ENCODE measurements around the gene BCL7A.

Gene BCL7A

GRCh38 chr12:122079033-122079531 is 57.4 kb downstream of the BCL7A start:
- DNase-seq (ENCODE audit: low spot score) = no peak

DNA sequence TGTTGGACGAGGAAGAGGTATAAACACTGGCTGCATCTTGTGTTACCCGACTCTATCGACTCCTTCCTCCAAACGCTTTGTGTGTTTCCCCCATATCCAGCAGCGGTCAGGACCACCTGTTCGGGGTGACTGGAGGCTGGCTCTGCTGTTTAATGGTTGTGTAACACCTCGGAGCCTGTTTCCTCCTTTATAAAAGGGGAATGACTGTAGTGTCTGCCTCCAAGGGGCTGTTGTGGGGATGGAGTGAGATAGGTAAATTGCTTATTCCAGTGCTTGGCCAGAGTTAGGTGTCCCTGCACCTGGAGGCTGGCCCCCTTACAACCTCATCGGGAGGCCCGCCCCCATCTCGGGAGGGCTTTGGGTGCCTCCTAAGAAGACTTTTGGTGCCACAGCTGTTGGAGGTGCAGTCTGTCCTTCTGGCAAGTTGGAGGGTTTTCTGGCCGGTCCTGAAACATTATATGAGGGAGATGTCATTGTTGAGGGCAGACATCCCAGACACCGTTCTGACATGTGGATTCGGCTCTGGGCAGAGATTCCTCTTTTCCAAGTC is 57.9 kb downstream of the BCL7A start:
- no peak for DNase-seq (ENCODE audit: low spot score)

- DNase-seq (ENCODE audit: low spot score) = no peak
Observed at GRCh38 chr12:122080149-122081082, 58.7 kb downstream of the BCL7A start.

DNA sequence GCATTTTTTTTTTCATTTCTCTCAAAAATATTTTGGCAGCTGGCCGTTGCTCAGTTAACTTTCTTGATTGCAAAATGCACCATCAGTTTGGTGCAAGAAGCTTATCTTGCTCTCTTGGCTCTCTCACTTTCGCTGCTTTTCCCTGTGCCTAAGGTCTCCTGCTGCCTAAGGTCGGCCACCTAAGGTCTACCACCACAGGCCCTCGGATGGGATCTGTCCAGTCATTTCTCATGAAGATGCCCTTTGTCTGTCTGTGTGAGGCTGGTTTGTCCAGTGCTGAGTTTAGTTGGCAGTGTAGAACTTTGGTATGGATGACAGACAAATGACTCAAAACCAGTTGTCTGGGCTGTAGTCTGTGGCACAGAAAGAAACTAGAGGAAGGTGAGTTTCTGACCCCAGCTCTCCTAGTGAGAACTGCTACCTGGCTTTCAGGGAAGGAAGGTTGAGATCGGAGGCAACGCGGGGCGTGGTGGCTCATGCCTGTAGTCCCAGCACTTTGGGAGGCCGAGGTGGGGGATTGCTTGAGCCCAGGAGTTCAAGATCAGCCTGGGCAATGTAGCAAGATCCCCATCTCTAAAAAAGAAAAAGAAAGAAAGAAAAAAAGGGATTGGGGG is 59.5 kb downstream of the BCL7A start:
- no peak for DNase-seq (ENCODE audit: low spot score)

GRCh38 chr12:122081697-122082221 is 60.1 kb downstream of the BCL7A start:
- DNase-seq (ENCODE audit: low spot score) = no peak

DNA sequence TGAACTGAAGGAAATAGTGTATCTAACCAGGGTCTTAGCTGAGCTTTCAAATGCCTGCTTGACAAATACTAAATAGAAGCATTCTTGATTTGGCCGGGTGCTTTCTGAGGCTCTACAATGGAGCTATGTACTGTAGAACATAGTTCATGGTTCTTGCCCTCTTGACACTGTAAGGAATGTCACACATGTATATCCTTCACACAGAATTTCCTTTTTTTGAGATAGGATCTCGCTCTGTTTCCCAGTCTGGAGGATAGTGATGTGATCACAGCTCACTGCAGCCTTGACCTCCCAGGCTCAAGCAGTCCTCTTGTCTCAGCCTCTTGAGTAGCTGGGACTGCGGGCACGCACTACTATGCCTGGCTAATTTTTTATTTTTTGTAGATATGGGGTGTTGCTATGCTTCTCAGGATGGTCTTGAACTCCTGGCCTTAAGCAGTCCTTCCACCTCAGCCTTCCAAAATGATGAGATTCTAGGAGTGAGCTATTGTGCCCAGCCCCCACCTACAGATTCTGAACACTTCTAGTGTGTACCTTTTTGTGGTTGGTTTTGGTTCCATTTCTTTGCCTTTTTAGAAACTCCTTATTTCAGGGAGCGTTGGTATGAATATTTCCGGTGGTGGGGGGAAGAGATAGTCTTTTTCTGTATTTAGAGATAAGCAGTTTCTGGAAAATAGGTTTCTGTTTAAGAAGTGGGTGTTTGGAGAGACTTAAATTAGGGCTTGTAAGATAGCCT is 61.1 kb downstream of the BCL7A start:
- no peak for DNase-seq (ENCODE audit: low spot score)

DNA sequence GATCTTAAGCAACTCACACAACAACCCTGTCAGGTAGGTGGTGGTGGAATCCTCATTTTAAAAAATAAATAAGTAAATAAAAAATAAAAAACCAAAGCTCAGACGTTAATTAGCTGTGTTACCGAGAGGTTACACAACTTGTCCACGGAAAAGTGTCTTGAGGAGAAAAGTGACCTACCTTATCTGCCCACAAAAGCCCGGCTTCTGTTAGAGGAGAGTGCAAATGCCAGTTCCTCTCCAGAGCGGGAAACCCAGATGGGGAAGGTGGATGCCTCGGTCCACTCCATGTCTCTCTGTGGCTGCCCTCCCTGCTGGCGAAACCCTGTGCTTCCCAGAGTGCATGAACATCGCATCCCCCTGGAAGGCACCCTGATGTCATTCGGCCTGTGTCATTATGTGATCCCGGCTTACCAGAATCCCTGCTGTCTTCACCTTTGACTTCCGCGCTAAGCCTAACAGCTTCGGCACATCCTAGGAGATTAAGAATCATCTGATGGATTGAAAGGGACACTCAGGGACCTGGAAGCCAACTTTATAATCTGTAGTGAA is 63.2 kb downstream of the BCL7A start:
- DNase-seq (ENCODE audit: low spot score) = no peak

- DNase-seq (ENCODE audit: low spot score) = no peak
Observed at GRCh38 chr12:122085591-122085990, 63.9 kb downstream of the BCL7A start.

DNA sequence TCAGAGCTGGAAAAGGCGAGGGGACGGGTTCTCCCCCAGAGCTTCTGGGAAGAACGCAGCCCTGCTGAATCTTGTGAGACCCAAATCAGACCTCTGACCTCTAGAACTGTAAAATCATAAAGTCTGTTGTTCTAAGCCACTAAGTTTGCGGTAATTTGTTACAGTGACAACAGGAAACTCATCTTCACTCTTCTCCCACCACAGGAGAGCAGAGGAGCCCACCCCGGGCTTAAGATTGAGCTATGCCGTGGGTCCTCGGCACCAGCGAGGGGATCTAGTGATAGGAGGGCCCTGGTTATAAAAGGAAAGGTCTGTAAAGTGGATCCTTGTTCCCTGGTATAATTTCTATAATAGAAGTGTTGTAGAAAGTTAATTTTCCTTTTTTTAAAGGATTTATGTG is 64.4 kb downstream of the BCL7A start:
- DNase-seq (ENCODE audit: low spot score) = no peak

DNA sequence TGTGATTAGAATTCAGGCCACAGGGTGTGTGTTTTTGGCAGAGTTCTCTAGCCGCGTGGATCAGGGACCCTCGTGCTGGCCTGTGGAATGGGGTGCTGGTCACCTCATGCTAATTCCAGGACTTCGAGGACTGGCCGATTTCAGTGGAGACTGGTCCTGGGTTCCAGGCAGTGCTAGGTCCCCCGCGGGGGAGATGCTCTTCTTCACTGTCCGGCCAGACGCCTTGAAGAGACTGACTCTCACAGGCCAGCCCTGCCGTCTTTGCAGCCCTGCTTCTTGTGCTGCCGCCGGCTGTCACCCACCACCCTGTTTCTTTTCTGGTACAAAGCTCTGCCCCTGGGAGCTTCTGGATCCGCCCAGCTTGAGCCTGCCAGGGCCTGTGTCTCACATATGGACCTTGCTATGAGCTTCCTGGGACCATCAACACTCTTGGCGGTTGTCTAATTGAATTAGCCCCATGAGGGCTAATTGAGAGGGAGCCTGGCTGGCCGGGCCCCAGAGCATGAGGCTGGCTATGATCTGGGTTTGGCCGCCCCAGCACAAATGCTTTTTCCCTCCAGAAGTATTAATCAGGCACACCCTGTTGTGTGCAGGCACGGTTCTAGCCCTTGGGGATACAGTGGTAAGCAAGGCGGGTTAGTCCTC is 65.1 kb downstream of the BCL7A start:
- no peak for DNase-seq (ENCODE audit: low spot score)

DNA sequence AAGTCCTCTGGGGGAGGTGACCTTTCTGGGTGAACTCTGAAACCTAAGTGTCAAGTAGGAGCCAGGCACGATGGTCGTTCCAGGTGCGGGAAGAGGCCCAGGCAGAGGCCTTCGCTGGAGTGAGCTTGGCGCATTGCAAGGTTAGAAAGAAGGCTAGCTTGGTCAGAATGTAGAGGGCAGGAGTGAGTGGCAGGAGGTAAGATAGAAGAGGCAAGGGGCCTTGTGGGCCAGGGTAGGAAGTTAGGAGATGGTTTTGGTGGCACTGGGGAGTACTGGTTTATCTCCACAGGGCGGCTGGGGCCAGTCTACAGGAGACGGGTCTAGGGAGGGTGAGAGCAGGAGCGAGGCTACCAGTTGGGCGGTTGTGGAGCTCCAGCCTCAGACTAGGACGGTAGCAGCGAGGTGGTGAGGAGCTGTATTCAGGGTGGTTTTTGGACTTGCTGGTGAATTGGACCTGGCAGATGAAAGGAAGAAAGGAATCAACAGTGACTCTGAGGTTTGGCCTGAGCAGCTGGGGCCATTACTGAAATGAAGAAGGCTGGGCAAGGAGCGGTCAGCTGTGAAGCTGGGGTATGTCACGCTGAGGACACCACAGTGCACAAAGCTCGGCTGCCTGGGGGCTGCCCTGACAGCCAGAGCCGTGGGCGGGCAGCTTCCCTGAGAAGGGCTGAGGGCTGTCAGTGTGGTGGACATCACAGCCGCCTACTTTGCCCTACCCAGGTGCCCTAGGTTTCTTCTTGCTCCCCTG is 65.9 kb downstream of the BCL7A start:
- DNase-seq (ENCODE audit: low spot score) = no peak

DNA sequence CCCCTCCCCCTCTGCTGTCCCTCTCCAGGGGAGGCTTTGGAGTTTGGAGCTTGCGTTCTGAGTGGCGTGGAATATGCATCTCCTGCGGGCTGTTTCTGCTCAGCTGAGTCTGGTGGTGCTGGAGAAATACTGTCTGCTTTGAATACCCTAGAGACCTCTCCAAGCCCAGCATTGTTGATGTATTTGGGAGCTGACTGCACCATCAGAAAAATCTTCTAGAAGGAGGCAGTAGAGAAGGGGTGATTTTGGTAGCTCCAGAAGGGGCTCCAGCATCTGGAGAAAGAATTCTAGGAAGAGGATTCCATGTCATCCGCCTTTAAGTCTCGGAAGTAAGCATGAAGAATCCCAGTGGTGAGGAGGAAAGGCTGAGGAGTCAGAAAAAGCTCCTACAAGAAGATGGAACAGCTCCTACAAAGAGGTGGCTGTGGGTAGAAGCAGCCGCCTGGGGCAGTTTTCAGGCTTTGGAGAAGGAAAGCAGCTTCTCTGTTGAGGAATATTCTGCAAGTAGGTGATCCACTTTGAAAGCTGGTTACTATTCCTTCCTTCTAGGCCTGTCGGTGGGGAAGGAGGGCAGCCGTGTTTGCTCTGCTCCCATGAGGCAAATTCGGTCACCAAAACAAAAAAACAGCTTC is 66.6 kb downstream of the BCL7A start:
- no peak for DNase-seq (ENCODE audit: low spot score)

- no peak for DNase-seq (ENCODE audit: low spot score)
Observed at GRCh38 chr12:122089077-122089476, 67.4 kb downstream of the BCL7A start.

DNA sequence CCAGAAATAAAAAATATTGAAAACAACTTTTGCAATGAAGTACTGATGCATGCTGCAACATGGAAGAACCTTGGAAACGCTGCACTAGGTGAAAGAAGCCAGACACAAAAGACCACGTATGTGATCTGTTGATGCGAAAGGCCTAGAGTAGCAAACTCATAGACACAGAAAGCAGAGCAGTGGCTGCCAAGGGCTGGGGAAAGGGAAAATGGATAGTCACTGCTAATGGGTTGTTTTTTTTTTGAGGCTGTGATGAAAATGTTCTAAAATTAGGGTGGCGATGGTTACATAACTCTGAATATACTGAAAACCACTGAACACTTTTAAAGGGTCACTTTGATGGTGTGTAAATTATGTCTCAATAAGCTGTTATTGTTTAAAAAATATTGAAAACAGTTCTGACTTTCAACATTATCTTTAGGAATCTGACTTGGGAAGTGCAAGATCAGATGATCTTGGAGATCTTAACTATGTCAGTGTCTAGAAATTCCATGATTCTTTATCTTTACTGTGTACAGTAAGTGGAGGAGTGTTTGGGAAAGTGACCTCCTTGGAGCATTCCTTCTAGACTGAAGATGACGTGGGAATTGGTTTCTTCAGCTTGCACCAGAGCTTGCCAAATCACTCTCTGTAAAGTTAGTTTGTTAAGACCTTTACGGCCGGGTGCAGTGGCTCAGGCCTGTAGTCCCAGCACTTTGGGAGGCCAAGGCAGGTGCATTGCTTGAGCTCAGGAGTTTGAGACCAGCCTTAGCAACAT is 69.3 kb downstream of the BCL7A start:
- DNase-seq (ENCODE audit: low spot score) = no peak

DNA sequence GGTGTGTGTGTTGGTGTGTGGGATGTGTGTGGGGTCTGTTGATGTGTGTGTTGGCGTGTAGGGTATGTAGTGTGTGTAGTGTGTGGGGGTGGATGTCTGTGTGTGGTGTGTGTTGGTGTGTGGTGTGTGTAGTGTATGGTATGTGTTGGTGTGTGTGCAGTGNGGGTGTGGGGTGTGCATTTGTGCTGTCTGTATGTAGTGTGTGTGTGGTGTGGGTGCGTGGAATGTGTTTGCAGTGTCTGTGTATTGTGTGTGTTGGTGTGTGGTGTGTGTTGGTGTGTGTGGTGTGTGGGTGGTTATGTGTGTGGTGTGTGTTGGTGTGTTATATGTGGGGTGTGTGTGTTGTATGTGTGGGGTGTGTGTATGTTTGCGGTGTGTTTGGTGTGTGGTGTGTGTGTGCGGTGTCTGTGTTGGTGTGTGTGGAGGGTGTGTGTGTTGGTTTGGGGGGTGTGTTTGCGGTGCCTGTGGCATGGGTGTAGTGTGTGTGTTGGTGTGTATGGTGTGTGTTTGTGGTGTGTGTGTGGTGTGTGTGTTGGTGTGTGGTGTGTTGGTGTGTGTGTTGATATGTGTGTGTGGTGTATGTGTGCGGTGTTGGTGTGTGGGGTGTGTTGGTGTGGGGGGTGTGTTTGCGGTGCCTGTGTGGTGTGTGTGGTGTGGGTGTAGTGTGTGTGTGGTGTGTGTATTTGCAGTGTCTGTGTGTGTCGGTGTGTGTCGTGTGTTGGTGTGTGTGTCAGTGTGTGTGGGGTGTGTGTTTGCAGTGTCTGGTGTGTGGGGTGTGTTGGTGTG is 71.6 kb downstream of the BCL7A start:
- no peak for DNase-seq (ENCODE audit: low spot score)

DNA sequence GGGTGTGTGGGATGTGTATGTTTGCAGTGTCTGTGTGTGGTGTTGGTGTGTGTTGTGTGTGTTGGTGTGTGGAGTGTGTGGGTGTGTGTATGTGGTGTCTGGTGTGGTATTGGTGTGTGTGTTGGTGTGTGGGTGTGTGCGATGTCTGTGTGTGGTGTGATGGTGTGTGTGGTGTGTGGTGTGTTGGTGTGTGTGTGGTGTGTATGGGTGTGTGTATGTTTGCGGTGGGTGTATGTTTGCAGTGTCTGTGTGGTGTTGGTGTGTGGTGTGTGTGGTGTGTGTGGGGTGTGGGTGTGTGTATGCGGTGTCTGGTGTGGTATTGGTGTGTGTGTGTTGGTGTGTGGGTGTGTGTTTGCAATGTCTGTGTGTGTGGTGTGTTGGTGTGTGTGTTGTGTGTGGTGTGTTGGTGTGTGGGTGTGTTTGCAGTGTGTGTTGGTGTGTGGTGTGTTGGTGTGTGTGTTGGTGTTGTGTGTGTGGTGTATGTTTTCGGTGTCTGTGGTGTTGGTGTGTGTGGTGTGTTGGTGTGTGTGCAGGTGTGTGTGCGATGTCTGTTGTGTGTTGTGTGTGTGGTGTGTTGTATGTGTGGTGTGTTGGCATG is 72.6 kb downstream of the BCL7A start:
- DNase-seq (ENCODE audit: low spot score) = no peak

GRCh38 chr12:122094735-122095631 is 73.3 kb downstream of the BCL7A start:
- DNase-seq (ENCODE audit: low spot score) = no peak
